Measurements from ENCODE around the gene ST6GALNAC2. TPM values are rescaled to one million over a fixed set of nuclear protein-coding genes. Genes with fewer than 3 reads are reported as not detected.

ST6GALNAC2 gene
- total RNA-seq, 1 experiment from 2014 or later: not detected

DNA sequence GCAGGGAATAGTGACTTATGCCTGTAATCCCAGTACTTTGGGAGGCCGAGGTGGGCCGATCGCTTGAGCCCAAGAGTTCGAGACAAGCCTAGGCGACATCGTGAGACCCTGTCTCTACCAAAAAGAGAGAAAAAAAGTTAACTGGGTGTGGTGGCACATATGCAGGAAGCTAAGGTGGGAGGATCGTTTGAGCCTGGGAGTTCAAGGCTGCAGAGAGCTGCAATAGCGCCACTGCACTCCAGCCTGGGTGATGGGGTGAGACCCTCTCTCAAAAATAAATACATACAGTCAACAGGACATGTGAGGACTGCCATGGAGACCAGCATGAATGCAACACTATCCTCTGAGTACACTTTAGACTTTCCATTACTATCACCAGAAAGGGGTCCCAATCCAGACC lies 15.4 kb upstream of the ST6GALNAC2 start:
- no peak for DNase-seq (ENCODE audit: low read depth)

GRCh38 chr17:76599694-76600460 lies 14.2 kb upstream of the ST6GALNAC2 start:
- DNase-seq (ENCODE audit: low read depth): no peak

DNA sequence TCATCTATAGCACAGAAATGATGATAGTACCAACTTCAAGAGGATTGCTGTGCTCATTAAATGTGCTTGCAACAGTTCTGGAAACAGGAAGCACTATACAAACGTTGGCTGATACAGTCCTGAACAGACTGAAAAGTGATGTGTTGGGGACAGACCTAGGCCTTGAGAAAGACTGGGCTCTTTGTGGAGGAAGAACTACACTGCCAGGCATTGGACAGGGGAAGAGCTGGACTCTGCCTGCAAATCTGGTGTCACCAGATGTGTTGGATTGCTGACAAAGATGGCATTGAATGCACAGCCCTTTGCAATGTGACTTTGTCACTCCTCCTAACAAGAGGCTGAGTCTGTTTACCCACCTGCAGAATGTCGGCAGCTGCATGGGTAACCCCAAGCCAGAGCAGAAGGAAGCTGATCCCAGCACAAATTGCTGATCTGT lies 12.4 kb upstream of the ST6GALNAC2 start:
- no peak for DNase-seq (ENCODE audit: low read depth)

DNA sequence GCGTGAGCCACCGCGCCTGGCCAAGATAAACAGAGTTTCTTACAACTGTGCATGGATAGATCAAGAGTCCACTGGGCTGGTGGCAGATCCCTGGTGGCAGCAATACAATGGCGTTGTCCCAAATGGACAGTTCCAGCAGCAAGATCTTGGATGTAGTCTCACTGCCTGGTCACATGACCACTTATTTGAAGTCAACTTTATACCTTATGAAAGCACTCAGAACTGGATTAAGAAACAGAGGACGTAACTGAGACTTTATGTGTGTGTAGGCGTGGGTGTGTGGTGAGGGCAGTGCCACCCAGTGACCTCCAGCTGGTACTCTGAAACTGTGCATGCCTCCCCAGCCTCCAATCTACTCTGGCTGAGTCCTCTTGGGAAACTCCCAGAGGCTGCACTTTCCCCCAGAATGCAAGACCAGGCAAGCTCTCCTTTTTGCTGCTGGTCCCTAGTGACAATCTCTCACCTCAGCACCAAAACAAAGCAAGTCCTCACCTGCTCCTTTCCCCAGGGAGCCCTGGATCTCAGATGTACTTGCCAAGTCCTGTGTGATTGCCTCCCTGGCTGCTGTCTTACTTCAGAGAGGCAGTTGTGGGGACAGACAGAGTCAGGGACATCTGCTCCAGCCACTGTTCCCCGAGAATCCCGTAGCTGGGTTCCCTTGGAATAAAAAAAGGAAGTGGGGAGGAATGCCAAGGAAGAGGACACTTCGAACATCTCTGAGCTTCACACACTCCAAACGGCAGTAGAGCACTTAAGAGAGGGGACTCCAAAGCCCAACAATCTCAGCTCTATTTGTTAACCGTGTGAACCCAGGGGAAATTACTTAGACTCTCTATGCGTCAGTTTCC lies 11.7 kb upstream of the ST6GALNAC2 start:
- no peak for DNase-seq (ENCODE audit: low read depth)

GRCh38 chr17:76594690-76595089 lies 9.0 kb upstream of the ST6GALNAC2 start:
- DNase-seq (ENCODE audit: low read depth): no peak

DNA sequence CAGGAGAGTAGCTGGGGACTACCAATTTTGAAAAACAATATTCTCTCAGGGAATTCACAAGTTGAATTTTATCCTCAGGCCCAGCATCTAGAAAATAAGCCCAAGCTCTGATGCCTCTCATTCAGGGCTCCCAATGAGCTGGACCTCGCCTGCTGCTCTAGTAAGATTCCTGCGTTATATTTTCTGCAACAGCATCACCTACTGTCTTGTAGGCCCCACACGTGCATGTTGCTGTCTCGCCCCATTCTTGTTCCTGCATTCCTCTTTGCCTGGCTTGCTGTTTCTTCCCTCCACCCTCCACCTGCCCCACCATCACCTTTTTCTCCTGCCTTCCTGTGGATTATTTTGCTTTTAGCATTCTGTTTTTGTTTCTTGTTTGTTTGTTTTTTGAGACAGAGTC lies 8.3 kb upstream of the ST6GALNAC2 start:
- DNase-seq (ENCODE audit: low read depth): no peak

GRCh38 chr17:76593384-76593826 lies 7.7 kb upstream of the ST6GALNAC2 start:
- DNase-seq (ENCODE audit: low read depth): peak; percentile 60

DNA sequence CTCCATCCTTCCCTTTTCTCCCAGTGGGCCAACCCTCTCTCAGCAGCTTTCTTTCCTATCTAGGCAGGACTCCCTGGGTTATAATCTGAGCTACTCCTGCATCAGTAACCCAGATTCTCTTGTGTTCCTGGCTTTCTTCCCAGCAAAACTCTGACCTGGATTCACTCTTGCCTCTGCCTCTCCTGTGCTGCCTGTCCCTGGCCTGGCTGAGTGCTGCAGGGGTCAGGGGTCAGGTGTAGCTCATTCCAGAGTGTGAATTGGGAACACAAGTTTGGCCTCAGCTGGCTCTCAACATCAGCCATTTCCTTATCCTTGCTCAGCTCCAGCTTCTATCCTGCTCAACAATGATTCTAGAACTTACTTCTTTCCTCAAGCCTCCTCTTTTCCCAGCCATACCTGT lies 2.5 kb upstream of the ST6GALNAC2 start:
- DNase-seq (ENCODE audit: low read depth): no peak

DNA sequence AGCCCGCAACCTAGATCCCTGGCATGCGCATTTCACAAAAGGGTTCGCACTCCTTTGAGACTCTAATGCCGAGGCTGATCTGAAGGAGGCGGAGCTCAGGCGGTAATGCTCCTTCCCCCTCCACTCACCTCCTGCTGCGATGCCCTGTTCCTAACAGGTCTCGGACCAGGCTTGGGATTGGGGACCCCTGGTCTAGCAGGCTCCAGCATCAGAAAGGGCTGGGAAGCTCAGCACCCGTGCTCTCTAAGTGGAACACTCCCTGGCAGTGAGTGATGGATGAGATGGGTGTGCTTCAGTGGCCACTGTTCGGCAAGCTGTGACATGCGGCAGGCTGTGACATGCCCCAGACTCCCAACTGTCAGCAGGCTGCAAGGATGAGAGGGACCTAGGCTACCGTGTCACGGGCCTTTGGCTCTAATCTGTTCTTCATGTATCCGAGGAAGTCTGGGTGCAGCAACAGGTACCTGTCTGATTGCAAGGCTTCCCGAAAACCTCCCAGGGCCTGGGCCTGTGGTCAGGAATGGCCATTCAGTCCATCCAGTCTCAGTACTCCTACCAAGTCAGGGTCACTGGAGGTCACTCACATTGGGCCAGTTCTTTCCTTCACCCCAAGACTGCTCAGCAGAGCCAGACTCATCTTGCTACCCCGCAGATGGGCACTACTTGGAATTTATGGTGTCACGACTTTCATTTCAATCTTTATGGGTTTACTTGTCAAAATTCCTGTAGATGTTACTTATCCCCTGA lies 1.3 kb upstream of the ST6GALNAC2 start:
- DNase-seq (ENCODE audit: low read depth): no peak

DNA sequence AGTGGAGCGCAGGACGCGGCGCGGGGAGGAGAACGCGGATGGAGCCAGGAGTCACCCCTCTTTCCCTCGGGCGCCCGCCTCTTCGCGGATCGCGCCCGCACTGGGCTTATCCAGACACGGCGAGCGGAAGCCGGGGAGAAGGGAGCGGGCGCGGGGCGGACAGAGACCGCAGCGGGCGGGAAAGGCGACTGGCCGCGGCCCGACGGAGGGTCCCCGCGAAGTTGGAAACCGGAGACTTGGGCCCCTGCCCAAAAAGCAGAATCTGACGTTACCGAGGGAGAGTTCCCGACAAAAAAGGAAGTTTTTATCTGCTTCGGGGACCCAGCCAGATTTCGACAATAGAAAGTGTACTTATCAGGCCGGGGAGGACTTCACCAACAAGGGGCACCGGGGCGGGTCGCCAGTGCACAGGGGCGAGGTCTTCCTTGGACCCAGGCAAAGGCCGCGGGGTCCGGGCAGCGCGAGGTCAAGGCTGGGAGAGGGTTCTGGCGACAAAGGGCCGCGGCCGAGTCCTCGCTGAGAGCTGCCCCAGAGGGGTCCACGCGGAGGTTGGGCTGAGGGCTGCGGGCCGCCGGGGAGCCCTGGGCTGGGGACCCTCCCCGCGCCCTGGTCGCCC lies 519 bp downstream of the ST6GALNAC2 start:
- DNase-seq (ENCODE audit: low read depth): no peak

- no peak for DNase-seq (ENCODE audit: low read depth)
Observed at GRCh38 chr17:76584427-76585032, 1.1 kb downstream of the ST6GALNAC2 start.

- DNase-seq (ENCODE audit: low read depth): no peak
Observed at GRCh38 chr17:76582660-76583059, 3.0 kb downstream of the ST6GALNAC2 start.

GRCh38 chr17:76581515-76581914 lies 4.1 kb downstream of the ST6GALNAC2 start:
- DNase-seq (ENCODE audit: low read depth): no peak

DNA sequence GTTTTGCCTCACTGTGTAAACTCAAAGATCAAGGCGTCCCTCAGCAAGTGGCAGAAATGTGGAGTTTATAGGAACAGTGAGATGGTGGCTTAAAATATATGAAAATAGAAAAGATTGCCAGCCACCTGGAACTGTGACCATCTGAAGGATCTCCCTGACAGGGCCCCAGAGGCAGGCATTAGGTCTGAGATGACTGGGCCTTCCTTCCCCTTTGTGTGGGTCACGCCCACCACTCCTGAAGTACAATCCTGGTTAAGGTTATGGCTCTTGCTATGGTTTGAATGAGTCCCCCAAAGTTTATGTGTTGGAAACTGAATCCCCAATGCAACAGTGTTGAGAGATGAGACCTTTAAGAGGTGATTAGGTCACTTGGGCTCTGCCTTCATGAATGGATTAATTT lies 6.4 kb downstream of the ST6GALNAC2 start:
- no peak for DNase-seq (ENCODE audit: low read depth)

- DNase-seq (ENCODE audit: low read depth): no peak
Observed at GRCh38 chr17:76578376-76578775, 7.3 kb downstream of the ST6GALNAC2 start.

GRCh38 chr17:76577876-76578275 lies 7.8 kb downstream of the ST6GALNAC2 start:
- no peak for DNase-seq (ENCODE audit: low read depth)

DNA sequence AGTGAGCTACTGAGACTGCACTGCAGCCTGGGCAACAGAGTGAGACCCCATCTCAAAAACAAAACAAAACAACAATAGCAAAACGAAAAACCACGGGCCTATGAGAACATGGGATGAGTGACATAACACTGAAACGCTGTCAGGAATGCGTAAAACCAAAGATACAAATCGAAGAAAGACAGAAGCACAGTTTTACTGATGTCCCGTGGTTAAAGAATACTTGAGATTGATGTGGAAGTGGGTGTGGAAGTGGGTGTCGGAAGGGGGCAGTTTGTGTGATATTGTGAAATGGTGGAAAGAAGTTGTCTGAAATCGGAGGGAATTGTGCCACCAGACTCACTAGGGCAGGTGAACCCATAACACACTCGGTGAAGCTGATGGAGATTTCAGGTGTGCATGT lies 9.5 kb downstream of the ST6GALNAC2 start:
- DNase-seq (ENCODE audit: low read depth): no peak

GRCh38 chr17:76575570-76575969 lies 10.1 kb downstream of the ST6GALNAC2 start:
- no peak for DNase-seq (ENCODE audit: low read depth)

DNA sequence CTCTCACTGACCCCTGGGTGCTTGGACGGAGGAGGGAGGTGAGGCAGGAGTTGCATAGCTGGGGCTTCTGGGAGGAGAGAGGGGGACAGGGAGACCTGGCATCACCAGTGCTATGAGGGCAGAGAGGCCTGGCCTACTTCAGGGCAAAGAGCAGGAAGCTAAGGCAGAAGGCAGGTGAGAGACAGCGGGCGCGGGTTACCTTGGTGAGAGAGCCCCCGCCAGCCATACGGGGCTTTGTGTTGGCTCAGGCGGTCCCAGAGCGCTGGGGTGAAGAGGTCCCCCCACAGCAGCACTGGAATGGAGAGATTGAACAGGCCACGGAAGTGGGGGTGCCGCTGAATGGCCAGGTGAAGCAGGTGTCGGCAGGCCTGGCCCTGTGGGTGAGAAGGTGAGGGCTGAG lies 11.5 kb downstream of the ST6GALNAC2 start:
- no peak for DNase-seq (ENCODE audit: low read depth)

- DNase-seq (ENCODE audit: low read depth): no peak
Observed at GRCh38 chr17:76573096-76573495, 12.6 kb downstream of the ST6GALNAC2 start.

Measured in HT1080 (cell line).